ENCODE data around the gene INHBB. TPM values are rescaled to one million over a fixed set of nuclear protein-coding genes. Genes with fewer than 3 reads are reported as not detected.

The INHBB gene
- total RNA-seq, 2 donors from 2014 or later, result 2.8 to 19.4 TPM

DNA sequence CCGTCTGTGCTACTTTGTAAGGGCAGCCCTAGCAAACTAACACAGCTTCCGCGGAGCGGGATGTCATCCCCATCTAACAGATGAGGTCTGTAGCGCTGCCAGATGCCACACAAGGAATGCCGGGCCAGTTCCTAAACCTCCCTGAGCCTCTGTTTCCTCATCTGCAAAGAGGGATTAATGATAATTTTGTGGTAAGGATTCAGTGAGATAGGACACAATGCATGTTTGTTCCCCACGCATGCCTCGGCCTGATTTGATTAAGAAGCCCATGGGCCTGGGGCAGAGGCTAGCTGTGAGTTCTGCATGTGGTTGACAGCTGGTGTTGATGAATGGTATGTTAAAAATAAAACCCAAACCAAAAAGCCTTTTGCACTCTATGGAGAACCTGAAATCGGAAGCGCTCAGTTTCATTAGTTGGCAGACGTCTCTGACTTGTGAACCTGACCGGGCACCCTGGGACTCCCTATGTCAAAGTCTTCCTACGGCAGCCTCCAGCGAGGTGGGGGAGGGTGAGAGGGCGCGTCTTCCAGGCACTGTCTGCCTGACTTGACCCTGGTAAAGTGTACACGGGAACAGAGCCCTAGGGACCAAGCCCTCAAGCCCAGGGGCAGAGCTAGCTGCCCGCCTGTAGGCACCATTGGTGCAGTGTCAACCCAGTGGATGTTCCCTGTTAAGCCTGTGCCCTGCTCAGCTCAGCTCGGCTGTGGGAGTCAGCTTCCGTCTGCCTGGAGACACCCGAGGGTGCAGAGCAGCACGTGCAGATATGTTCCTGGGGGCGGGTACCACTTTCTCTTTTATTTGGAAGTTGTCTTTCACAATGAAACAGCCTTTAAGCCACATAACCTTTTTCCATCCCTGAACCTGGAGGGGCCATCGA, 14.8 kb upstream of the INHBB start:
- DNase-seq (ENCODE audit: low spot score) (no peak), ATAC-seq (ENCODE audit: insufficient number of reproducible peaks, low FRiP score, low read depth) (no peak)
- TF ChIP-seq CTCF (IDR thresholded peaks at IDR 0.05), result no peak
- Histone ChIP-seq H3K4me3 (no peak overlapping the region), H3K27me3 (replicated peaks; ENCODE audit: insufficient read depth) (no peaks in the 10 kb centered on the region), H3K27ac (no peak overlapping the region), H3K4me1 (ENCODE audit: control insufficient read depth in 1 of 2, low read depth in 2 of 2) (no peaks in the 10 kb centered on the region), H3K9me3 (no peaks in the 10 kb centered on the region), H3K36me3 (no peaks in the 10 kb centered on the region)

DNA sequence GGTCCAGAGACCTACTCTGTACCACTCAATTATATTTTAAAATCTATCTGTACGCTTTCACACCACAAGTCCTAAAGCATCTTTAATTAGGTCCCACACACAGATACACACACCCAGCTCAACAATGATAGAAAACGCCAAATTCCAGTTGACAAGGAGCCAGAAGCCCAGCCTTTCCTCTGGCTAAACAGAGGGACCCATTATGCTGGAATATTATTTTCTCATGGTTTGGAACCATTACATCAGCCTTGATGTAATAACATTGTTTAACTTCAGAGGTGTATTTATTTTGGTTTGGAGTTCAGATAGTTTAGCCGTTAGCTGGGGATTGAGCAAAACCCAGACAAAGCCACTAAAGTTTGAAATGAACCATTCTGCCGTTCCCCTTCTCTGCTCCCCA, 14.0 kb upstream of the INHBB start:
- no peaks in the 10 kb centered on the region for H3K4me1 ChIP-seq (ENCODE audit: control insufficient read depth in 1 of 2, low read depth in 2 of 2)
- H3K36me3 ChIP-seq, result no peaks in the 10 kb centered on the region
- H3K27me3 ChIP-seq (replicated peaks; ENCODE audit: insufficient read depth), result no peaks in the 10 kb centered on the region
- no peaks in the 10 kb centered on the region for H3K9me3 ChIP-seq
- TF ChIP-seq CTCF (IDR thresholded peaks at IDR 0.05), result no peak
- ATAC-seq (ENCODE audit: insufficient number of reproducible peaks, low FRiP score, low read depth) (no peak), DNase-seq (ENCODE audit: low spot score) (no peak)
- H3K4me3 ChIP-seq, result no peak overlapping the region
- H3K27ac ChIP-seq, result no peak overlapping the region

DNA sequence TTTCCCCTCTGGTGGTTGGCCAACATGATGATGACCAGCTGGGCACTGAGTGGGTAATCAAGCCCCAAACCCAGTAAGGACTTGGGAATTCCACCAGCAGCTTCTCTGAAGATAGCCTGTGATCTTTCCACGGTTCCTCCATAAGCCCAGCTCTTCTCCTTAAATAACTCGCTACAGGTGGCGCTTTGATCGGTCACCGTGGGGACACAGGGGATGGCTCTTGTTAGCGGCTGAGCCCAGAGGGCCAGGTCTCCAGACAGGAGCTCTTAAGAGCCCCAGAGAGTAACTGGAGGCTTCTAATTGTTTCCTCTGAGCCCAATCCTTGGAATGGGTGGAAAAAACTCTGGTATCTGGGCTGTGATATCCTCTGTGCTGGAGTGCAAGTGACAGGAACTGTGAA, 13.6 kb upstream of the INHBB start:
- no peak overlapping the region for H3K27ac ChIP-seq
- H3K4me3 ChIP-seq, result no peak overlapping the region
- H3K36me3 ChIP-seq, result no peaks in the 10 kb centered on the region
- TF ChIP-seq CTCF (IDR thresholded peaks at IDR 0.05), result no peak
- H3K9me3 ChIP-seq, result no peaks in the 10 kb centered on the region
- no peaks in the 10 kb centered on the region for H3K4me1 ChIP-seq (ENCODE audit: control insufficient read depth in 1 of 2, low read depth in 2 of 2)
- no peaks in the 10 kb centered on the region for H3K27me3 ChIP-seq (replicated peaks; ENCODE audit: insufficient read depth)
- DNase-seq (ENCODE audit: low spot score) (no peak), ATAC-seq (ENCODE audit: insufficient number of reproducible peaks, low FRiP score, low read depth) (no peak)

GRCh38 chr2:120334068-120334467, 11.9 kb upstream of the INHBB start:
- no peak overlapping the region for H3K27ac ChIP-seq
- H3K4me3 ChIP-seq, result no peak overlapping the region
- peaks cover 4% of the 10 kb centered on the region for H3K27me3 ChIP-seq (replicated peaks; ENCODE audit: insufficient read depth)
- TF ChIP-seq CTCF (IDR thresholded peaks at IDR 0.05), result no peak
- DNase-seq (ENCODE audit: low spot score) (no peak), ATAC-seq (ENCODE audit: insufficient number of reproducible peaks, low FRiP score, low read depth) (no peak)
- no peaks in the 10 kb centered on the region for H3K4me1 ChIP-seq (ENCODE audit: control insufficient read depth in 1 of 2, low read depth in 2 of 2)
- no peaks in the 10 kb centered on the region for H3K9me3 ChIP-seq
- H3K36me3 ChIP-seq, result no peaks in the 10 kb centered on the region

DNA sequence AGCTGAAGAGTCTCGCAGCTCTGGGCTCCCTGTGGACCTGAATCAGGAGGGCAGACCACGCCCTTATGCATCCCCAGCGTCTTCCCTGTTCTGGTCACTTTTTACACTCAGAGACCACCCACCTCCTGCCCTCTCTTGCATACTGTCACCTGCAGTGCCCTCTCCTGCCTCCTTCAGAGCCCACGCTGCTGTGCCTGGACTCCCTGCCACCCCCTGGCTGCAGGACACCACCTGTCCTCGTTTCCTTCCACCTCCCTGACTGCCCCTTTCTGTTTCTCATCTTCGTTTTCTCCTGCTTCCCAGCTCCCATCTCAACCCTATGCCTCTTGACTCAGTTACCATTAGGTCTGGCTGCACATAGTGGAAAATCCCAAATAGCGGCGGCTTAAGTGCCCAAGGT, 9.2 kb upstream of the INHBB start:
- H3K36me3 ChIP-seq, result no peaks in the 10 kb centered on the region
- H3K4me1 ChIP-seq (ENCODE audit: control insufficient read depth in 1 of 2, low read depth in 2 of 2), result no peaks in the 10 kb centered on the region
- H3K4me3 ChIP-seq, result no peak overlapping the region
- DNase-seq (ENCODE audit: low spot score) (no peak), ATAC-seq (ENCODE audit: insufficient number of reproducible peaks, low FRiP score, low read depth) (no peak)
- H3K27me3 ChIP-seq (replicated peaks; ENCODE audit: insufficient read depth), result peaks cover 4% of the 10 kb centered on the region
- H3K27ac ChIP-seq, result no peak overlapping the region
- no peaks in the 10 kb centered on the region for H3K9me3 ChIP-seq
- no peak for TF ChIP-seq CTCF (IDR thresholded peaks at IDR 0.05)

All from thoracic aorta (tissue), 2 donors.